Measurements from ENCODE around the gene ATP2B2. TPM values are rescaled to one million over a fixed set of nuclear protein-coding genes. Genes with fewer than 3 reads are reported as not detected.

Gene ATP2B2
- total and polyA plus RNA-seq, 2 of the 8 experiments (the other 6 are each of a cell fraction or from before 2014, with no cell fraction given), result 0.14 to 1.2 TPM

- Histone ChIP-seq H3K56ac (replicated peaks; ENCODE audit: insufficient read length, low read depth, low read length) (no peak overlapping the region), H2BK12ac (ENCODE audit: low read depth, low read length) (no peak overlapping the region), H2BK120ac (replicated peaks; ENCODE audit: low read depth, low read length) (no peak overlapping the region), H3K23ac (ENCODE audit: insufficient read length) (no peak overlapping the region), H3K79me2 (ENCODE audit: control insufficient read depth in 1 of 2, insufficient read depth in 2 of 2, low read length in 2 of 2) (no peaks in the 10 kb centered on the region), H3K18ac (ENCODE audit: extremely low read depth, low read length) (no peak overlapping the region), H3K4me3 (ENCODE audit: extremely low read depth in 1 of 4, insufficient read depth in 2 of 4, low read depth in 3 of 4, low read length in 4 of 4) (no peak overlapping the region), H4K91ac (replicated peaks; ENCODE audit: insufficient read length, low read length) (no peak overlapping the region), H3K27ac (ENCODE audit: low read depth, low read length) (no peak overlapping the region), H2AK5ac (ENCODE audit: low read depth, low read length) (no peak overlapping the region), H3K27me3 (replicated peaks in 1 of 4; ENCODE audit: control insufficient read depth in 3 of 4, extremely low read depth in 1 of 4, insufficient read depth in 3 of 4, low read length in 3 of 4) (no peaks in the 10 kb centered on the region; a peak in 2 of 7 replicates), H3K36me3 (ENCODE audit: control insufficient read depth in 2 of 4, insufficient read depth in 4 of 4, low read length in 3 of 4) (no peaks in the 10 kb centered on the region), H3K9ac (replicated peaks in 1 of 4; ENCODE audit: extremely low read depth in 1 of 4, low read depth in 3 of 4, low read length in 3 of 4) (no peak overlapping the region), H3K79me1 (ENCODE audit: low read depth, low read length) (no peaks in the 10 kb centered on the region), H3K9me3 (ENCODE audit: insufficient read depth in 2 of 2, low read depth in 1 of 2, low read length in 1 of 2) (no peaks in the 10 kb centered on the region), H4K8ac (ENCODE audit: extremely low read depth, insufficient read depth, low read length) (no peak overlapping the region), H3K14ac (ENCODE audit: insufficient read length) (no peak overlapping the region), H3K4me1 (replicated peaks in 1 of 4; ENCODE audit: control insufficient read depth in 3 of 4, insufficient read depth in 4 of 4, low read length in 3 of 4) (peaks cover 0 to 5% (median 0%) of the 10 kb centered on the region in 4 experiments; a peak in 4 of 7 replicates), H4K20me1 (replicated peaks in 1 of 2; ENCODE audit: control insufficient read depth in 1 of 2, insufficient read depth in 2 of 2, low read length in 2 of 2) (no peaks in the 10 kb centered on the region), H2BK5ac (ENCODE audit: low read depth, low read length) (no peak overlapping the region), H3K4ac (replicated peaks; ENCODE audit: insufficient read length, low read depth, low read length) (no peak overlapping the region), H2BK20ac (ENCODE audit: low read length) (no peak overlapping the region), H2AFZ (ENCODE audit: low read length) (no peak overlapping the region), H2BK15ac (ENCODE audit: low read length) (no peak overlapping the region), H4K5ac (ENCODE audit: insufficient read length, low read depth, low read length) (no peak overlapping the region), H3K4me2 (ENCODE audit: insufficient read depth in 1 of 2, low read depth in 2 of 2, low read length in 2 of 2) (no peak overlapping the region), H3K23me2 (ENCODE audit: low read depth, low read length) (no peaks in the 10 kb centered on the region)
- TF ChIP-seq CBX5 (IDR thresholded peaks at IDR 0.05; ENCODE audit: low read depth, low read length), result no peak
- TF ChIP-seq MAFK (IDR thresholded peaks at IDR 0.05; ENCODE audit: low read depth, low read length), result no peak
- no peak for TF ChIP-seq TAF7 (optimal IDR thresholded peaks at IDR 0.05; ENCODE audit: borderline replicate concordance, low read depth, low read length)
- TF ChIP-seq NANOG (IDR thresholded peaks at IDR 0.05; ENCODE audit: insufficient read depth, low read depth, low read length, poor library complexity, severe bottlenecking), result no peak
- no peak for TF ChIP-seq BACH1 (IDR thresholded peaks at IDR 0.05; ENCODE audit: low read length)
- TF ChIP-seq BRCA1 (IDR thresholded peaks at IDR 0.05; ENCODE audit: low read depth, low read length), result no peak
- FAIRE-seq (no peak), DNase-seq (ENCODE audit: low read depth in 1 of 2, low spot score in 2 of 2) (no peak)
- 92% methylated on average over 8 of the region's 8 CpGs; no CpG with 5 or more reads in 1 of the 2 experiments for WGBS, 2 experiments (ENCODE audit: extremely low coverage in 1 of 2, insufficient coverage in 1 of 2, insufficient read length in 1 of 2, insufficient replicate concordance in 2 of 2, low coverage in 1 of 2, low lambda C conversion rate in 2 of 2, missing lambda C conversion rate in 1 of 2)
- ChIA-PET CTCF (ENCODE audit: partially characterized antibody) (interaction anchor here (0.7 to 1.5 kb wide), 7 partner anchors 11 to 226 kb away, joined by 3 to 6 read pairs (median 3); no protein-coding TSS in a partner anchor), POLR2A (ENCODE audit: partially characterized antibody) (interaction anchor here (1.5 kb wide), 1 partner anchor 18 kb away, joined by 3 read pairs; no protein-coding TSS in a partner anchor)
Observed at GRCh38 chr3:10513306-10513705, 7.9 kb upstream of the ATP2B2 start.

Data from H1 (cell line).